CD4-positive, alpha-beta T cell treated with Interleukin-12 subunit alpha and Interleukin-12 subunit beta, for 1 hour (primary cell): ENCODE measurements around the gene ATE1.
"Not testable (repeated sequence)": the region's sequence is repeated elsewhere in the genome, so short reads cannot be mapped to it uniquely, and the experiment has no call there.

Experiments
- DNase-seq: peaks from one replicate; pipeline ENCODE4 v3.0.0-alpha.2; 2020

The ATE1 gene

DNA sequence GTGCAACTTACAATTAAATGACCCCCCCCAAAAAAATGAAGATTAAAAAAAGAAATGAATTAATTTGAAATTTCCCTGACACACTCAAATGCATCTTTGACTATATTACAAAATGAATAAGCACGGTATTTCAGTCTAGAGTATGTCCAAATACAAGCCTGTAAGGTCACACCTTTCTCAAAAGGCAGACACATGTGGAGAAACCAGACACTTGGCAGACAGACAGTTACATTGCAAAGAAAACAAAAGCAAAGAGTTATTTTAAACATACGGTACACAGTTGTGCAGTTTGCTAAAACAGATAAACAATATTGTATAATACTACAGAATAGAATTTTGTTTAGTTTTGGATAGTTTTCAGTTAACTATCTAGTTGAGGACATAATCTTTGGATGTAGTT lies 153.0 kb downstream of the ATE1 start:
- no peak for DNase-seq

DNA sequence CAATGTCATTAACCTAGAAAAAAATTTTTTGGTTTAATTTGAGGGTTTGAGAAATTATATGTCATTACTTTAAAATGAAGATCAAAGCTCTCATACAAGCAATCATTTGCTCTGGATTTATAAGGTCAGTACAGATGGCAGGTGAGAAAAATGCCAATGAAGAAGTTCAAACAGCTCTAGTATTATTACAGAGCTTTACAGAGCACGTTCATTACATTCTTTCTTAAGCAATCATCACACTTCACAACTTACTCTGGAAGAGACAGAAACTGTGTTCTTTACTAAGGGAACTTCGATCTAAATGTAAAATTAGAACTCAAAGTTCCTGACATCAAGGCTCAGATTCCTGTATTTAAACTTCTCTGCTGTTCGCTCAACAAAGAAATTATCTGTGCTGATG lies 153.4 kb downstream of the ATE1 start:
- no peak for DNase-seq

DNA sequence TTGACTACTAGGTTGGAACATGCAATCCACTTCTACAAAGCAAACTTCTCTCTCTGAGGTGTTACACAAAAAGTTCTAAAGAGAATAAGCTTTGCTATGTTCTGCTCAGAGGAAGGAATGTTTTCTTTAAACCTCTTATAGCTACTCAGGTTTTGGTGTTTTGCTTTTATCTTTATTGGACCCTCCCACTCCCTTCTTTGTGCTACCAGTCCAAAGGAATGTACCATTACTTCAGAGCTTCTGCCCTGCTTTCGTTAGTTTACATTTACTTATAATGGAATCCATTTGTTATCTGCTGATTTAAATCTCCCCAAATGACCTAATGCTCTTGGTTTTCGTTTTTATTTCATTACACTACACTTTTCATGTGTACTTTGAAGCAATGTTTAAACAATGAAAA lies 154.9 kb downstream of the ATE1 start:
- DNase-seq, result no peak

DNA sequence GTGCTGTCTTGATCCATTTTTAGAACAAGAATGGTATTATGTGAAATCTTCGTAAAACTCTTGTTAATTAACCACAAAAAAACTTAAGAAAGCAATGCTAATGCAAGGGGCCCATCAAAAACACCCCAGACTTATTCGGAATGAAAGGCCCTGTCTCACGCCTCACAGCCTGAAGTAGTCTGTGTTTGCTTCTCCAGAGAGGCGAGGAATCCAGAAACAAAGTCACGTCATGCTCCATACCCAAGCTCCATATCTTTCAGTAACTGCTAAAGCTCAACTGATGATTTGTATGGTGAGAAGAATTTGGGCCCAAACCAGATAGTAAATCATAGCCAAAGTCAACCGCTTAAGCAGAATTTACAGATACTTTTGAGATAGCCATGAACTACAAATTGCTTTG lies 155.4 kb downstream of the ATE1 start:
- no peak for DNase-seq

DNA sequence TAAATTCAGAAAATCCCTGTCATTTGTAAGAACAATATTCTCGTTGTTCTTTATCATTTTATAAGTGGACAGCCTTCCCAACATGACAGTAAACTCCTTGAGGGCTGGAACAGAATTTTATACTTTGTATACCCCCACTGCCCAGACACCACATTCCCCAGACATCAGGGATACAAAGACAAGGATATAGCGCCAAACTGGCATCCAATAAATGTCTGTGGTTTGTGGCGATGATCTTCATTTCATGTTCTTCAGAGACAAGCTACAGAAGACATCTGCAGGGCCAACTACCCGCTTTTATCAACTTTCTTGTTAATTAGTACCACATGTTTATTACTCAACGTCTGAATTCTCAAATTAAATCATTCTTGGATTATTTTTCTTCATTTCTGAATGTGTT lies 155.9 kb downstream of the ATE1 start:
- DNase-seq, result no peak

GRCh38 chr10:121766426-121766825 lies 161.4 kb downstream of the ATE1 start:
- DNase-seq, result no peak

GRCh38 chr10:121765204-121765603 lies 162.6 kb downstream of the ATE1 start:
- DNase-seq, result no peak

DNA sequence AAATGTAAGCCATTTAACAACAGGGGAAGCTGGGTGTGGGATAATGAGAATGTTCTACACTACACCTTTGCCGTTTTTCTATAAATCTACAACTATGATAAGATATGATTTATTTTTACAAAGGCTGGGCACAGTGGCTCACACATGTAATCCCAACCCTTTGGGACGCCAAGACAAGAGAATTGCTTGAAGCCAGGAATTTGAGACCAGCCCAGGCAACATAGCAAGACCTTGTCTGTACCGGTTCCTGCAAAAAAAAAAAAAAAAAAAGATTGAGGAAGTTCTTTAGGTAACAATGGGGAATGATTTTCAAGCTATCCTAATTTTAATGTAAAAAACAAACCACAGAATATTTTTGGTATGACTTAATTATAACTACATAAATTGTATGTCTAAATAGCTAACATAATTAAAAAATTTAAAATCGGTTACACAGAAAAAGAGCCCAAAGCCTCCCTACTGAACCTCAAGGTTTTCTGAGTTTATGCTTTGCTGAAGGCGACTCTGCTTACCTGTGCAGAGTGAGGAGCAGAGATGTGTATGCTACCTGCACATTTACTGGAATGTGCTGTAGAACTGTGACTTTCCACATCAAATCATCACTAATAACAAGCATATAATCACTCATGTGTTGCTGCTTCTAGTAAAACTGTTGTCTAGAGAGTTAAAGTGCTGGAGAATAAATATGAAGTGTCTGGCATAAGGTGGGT lies 163.4 kb downstream of the ATE1 start:
- DNase-seq, result no peak

DNA sequence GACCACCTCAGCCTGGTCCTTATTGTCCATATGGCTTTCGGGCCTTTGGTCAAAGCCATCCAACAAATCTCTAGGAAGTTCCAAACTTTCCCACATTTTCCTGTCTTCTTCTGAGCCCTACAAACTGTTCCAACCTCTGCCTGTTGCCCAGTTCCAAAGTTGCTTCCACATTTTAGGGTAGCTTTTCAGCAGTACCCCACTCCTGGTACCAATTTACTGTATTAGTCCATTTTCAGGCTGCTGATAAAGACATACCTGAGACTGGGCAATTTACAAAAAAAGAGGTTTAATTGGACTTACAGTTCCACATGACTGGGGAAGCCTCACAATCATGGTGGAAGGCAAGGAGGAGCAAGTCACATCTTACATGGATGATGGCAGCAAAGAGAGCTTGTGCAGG lies 170.6 kb downstream of the ATE1 start:
- not testable (repeated sequence) for DNase-seq

DNA sequence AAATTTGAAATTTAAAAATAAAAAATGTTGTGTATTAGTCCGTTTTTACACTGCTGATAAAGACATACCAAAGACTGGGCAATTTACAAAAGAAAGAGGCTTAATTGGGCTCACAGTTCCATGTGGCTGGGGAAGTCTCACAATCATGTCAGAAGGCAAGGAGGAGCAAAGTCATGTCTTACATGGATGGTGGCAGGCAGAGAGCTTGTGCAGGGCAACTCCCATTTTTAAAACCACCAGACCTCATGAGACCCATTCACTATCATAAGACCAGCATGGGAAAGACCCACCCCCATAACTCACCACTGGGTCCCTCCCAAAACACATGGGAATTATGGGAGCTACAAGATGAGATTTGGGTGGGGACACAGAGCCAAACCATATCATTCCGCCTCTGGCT lies 172.3 kb downstream of the ATE1 start:
- not testable (repeated sequence) for DNase-seq

DNA sequence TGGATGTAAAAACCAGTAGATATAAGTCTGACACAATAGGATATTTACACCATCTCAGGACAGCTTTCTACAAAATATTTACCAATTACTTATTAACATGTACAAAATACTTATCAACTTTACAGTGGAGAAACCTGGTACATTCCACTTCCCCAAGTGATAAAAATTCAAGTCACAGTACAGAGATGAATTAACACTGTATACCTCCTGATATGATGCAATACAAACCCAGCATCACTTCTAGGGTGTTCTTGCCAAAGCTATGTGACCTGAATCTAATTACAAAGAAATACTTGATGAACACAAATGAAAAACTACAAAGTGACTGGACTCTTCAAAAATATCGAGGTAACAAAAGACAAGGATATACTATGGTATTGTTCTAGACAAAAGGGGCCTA lies 173.2 kb downstream of the ATE1 start:
- no peak for DNase-seq

- DNase-seq, result no peak
Measured at GRCh38 chr10:121753726-121754476, 173.9 kb downstream of the ATE1 start.

- DNase-seq, result no peak
Measured at GRCh38 chr10:121751191-121751760, 176.6 kb downstream of the ATE1 start.

DNA sequence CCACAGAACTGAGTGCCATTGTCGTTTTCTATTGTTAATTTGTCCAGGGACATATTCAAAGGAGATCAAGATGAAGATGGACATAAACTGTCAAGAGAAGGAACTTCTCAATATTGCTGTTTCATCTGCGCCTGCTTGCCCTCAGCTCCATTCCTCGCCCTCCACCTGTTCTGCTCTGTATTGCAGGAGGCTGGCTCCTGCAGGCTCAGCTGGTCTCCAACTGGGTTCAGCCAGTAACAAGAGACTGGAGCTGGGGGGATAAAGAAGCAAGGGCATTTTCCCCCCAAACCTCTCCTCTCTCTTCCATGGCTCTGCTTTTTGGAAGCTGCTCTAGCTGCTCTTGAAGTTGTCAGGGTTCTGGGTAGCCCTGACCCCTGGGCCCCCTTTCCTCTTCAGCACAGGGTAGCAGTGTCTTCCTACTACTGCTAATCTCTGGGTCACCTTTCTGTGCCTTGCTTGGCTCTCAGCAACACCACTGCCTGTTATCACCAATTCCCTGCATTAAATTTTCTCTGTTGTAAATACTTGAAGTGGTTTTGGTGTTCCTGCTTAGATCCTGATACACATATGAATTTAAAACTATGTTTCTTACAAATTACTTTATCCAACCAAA lies 180.6 kb downstream of the ATE1 start:
- DNase-seq, result no peak

DNA sequence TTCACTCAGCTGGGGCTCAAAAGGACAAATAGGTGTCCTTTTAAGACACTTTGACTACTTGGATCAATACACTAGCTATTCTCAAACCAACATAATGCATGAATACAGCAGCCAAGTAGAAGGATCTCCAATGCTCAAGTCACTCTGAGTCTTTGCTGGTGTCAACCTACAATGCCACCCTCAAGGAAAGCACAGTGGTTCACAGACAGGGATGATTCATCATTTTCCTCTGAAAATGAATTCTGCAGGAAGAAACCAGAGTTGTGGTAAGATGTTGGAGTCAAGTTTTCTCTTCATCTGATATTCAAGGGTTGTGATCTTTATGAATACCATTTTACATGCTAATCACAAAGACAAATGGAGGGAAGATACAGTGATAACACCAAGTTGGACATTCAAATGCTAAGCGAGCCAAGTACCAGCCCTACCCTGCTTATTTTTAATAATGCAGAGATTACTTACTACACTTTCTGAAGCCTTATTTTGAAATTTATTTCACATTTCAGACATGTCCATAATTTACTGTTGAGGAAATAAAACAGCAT lies 186.5 kb downstream of the ATE1 start:
- no peak for DNase-seq

GRCh38 chr10:121740069-121740468 lies 187.8 kb downstream of the ATE1 start:
- no peak for DNase-seq

DNA sequence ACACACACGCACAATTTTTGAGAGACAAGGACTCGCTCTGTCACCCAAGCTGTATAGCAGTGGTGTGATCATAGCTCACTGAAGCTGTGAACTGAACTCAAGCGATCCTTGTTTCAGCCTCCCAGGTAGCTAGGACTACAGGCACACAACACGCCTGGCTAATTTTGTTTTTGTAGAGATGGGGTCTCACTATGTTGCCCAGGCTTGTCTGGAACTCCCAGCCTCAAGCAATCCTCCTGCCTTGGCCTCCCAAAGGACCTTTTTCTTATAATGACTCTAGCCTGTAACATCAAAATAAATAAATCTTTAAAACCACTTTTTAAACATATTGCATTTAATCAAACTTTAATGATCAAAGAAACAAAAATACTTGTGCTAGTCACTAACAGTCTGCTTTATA lies 188.7 kb downstream of the ATE1 start:
- DNase-seq, result no peak

DNA sequence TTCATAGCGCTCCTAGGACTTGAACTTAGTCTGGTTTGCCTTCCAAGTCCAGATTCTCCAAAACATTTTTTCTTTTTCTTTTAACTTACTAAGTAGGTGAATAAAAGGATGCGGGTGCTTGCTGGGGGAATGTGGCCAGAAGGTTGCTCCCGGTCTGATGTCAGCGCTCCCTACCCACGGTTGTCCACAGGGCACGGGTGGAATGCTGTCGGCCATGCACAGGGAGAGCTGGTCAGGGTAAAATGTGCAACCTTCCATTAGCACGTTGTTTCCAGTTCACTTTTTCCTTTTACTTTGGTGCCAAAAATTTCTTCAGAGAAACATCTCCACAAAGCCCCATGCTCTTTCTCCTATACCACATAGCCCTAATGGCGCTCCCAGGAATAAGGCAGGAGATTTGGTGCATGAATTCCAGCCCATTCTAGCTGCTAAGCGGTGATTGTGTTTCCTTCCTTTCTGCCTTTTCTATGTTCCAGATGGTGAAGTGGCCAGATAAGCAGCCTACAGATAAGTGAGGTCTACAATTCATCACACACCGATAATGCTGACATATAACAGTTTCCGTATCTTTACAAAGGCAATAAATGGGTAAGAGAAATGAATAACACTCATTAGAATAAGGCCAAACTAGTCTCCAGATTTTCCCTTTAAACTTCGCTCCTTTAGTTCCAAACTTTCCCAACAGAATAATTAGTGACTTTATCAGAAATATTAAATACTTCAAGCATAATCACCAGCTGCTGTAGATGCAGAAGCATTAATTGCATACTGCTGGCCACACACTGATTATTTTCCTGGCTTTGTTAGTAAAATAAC lies 191.3 kb downstream of the ATE1 start:
- no peak for DNase-seq

- no peak for DNase-seq
Measured at GRCh38 chr10:121735263-121735662, 192.6 kb downstream of the ATE1 start.

GRCh38 chr10:121734589-121735045 lies 193.2 kb downstream of the ATE1 start:
- DNase-seq, result no peak

DNA sequence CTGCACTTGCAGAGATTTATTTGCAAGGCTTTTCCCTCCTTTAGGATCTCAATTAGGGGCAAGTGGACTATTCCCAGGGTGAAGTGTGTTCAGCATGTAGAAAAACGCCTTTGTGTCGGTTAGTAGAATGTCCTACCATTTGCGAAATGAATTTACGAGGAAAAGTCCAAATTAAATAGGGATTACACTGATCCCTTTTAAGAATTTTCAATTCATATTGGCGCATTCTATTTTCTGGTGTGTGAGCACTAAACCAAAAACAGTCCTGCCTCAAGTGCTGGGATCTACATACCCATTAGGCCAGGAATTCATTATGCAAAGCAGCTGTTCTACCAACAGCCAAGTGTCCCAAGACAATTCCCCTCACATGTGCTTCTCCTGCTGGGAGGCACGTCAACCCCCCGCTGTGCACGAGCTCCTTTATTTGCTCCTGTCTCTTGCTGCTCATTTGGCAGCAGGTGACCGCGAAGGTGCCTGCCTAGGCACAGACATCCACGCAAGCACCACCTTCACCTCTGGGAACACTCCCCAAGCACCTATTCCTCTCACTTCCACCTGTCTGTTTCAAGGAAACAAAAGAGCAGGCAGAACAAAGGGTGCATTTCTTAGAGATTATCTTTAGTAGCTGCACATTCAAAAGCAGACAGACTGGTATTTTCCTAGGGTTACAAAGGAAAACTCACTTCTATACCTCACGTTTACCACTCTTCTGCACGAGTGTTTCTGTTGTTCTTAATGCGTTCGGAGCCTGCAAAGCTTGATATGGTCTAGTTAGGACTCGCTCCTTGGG lies 195.0 kb downstream of the ATE1 start:
- DNase-seq, result no peak

DNA sequence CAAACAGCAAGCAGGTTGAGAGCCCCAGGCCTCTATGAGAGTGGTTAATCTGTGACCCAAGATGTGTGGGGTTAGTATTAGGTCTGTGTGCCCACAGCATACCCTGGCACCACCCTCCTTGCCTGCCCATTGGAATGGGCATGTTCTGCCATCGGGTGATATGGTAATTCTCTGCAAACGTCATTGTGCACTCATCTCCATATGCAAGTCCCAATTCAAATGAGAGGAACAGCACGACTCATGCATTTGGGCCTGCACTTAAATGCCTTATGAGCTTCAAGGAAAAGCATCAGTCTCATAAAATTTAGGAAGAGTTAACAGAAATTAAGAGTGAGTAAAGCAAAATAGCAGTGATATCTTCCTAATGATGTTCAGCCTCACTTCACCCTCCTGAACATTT lies 195.7 kb downstream of the ATE1 start:
- DNase-seq, result no peak
